SH-SY5Y (cell line): ENCODE data around the gene IPP.

Experiments used
- GATA2 ChIP-seq: IDR thresholded peaks from 2 replicates; pipeline ENCODE4 v1.6.1; 2011; ENCODE audit warnings: mild to moderate bottlenecking, low read depth, low read length
- GATA3 ChIP-seq: IDR thresholded peaks from 2 replicates; pipeline ENCODE4 v1.6.1; 2011; ENCODE audit warnings: low read depth, mild to moderate bottlenecking, low read length, moderate library complexity

GRCh38 chr1:45687014-45687753 lies 63.3 kb downstream of the IPP start:
- TF ChIP-seq GATA3 (no peak), GATA2 (no peak)
